DMS114 treated with DMSO at 0.1 percent for 48 hours (cell line): ENCODE data around the gene ALKBH2.

Experiments used
- DNase-seq: peaks from one replicate; lab custom pipeline; 2025; ENCODE audit not compliant: unreplicated experiment; lab: John Stamatoyannopoulos, UW

ALKBH2 gene

DNA sequence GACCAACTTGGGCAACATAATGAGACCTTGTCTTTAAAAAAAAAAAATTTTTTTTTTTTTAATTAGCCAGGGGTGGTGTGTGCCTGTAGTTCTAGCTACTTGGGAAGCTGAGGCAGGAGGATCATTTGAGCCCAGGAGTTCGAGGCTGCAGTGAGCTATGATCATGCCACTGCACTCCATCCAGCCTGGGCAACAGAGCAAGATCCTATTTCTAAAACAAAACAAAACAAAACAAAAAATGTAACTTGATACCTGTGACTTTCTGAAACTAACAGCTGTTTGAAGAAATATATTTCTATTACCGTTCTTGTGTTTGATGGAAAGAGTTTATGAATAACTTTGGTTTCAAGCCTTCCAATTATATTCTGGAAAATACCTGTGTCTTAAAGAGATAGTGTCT lies 21.4 kb upstream of the ALKBH2 start:
- DNase-seq = no peak

DNA sequence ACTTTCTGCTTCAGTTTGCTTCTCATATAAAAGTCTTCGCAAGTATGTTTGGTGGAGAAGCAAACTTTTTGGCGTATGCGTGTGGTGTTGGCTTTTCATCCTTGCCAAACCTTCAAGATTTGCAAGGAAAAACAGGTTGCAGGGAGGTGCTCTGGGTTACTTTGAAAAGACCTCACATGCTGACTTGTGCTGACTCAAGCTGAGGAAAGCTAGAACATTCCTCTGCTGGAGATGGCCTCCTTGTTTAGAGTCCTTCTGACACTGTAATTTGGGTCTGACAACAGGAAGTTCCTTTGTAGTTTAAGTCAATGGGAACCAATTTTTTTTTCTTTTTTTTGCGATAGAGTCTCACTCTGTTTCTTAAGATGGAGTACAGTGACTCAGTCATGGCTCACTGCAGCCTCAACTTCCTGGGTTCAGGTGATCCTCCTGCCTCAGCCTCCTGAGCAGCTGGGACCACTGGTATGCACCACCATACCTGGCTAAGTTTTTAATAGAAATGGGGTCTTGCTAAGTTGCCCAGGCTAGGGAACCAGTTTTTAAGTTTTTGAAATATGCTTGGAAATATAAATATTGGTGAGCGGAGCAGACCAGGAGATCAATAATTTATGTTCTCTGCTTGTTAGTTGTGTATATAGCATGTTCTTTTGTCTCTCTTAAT lies 20.5 kb upstream of the ALKBH2 start:
- DNase-seq = no peak

DNA sequence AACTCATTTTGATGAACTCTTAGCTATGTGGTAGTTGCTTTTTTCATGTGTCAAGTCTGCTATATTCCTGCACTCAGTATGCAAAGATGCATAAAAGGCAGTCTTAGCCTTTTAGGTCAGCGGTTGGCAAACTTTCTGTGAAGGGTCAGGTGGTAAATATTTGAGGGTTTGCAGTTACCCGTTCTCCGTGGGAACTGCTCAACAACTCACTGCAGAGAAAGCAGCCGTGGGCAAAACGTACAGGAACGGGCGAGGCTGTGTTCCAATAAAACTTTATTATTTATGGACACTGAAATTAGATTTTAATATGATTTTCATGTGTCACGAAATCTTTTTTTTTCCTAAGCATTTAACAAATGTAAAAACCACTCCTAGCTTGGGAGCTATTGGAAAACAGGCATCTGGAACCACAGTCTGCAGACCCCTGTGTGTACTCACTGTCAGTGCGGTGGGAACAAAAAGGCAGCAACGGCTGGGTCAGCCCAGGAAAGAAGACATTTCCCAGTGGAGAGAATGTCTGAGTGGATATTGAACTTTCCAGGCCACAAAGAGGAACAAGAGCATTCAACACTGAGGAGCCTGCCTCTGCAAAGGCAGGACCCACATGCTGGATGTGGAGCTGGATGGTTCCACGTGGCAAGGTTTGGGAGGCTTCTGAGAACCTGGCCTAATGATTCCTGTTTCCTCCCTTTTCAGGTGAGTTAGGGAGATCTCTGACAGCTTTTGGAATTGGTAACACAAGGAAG lies 19.6 kb upstream of the ALKBH2 start:
- DNase-seq = no peak

DNA sequence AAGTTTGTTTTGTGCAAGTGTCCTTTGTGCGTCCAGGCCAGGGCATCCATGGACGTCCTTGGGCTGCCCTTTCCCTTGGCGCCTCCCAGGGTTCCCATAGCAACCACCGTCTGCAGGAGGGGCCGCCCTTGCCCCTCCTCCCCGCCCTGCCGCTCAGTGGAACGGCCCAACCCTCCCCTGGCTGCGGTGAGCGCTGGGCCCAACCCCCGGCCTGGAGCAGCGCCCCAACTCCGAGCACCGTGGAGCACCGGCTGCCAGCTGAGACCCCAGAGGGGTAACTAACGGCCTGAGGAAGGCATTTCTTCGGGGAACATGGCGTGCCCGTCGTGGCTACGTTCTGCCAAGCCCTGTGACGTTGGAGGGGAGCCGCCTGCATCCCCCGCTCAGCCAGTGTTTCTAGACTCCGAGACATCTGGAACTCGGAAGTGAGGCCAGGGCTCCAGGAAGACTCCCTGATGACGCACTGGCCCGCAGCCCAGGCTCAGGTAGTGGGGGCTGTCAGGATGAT lies 17.8 kb upstream of the ALKBH2 start:
- DNase-seq = peak; percentile 93

DNA sequence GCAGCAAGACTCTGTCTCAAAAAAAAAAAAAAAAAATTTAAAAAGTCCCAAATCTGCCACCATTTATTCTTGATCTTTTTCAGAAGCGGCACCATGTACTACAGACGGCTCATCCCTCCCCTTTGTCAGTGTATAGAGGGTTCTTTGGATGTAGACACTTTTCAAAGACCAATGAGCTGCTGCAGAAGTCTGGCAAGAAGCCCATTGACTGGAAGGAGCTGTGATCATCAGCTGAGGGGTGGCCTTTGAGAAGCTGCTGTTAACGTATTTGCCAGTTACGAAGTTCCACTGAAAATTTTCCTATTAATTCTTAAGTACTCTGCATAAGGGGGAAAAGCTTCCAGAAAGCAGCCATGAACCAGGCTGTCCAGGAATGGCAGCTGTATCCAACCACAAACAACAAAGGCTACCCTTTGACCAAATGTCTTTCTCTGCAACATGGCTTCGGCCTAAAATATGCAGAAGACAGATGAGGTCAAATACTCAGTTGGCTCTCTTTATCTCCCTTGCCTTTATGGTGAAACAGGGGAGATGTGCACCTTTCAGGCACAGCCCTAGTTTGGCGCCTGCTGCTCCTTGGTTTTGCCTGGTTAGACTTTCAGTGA lies 16.6 kb upstream of the ALKBH2 start:
- no peak for DNase-seq

DNA sequence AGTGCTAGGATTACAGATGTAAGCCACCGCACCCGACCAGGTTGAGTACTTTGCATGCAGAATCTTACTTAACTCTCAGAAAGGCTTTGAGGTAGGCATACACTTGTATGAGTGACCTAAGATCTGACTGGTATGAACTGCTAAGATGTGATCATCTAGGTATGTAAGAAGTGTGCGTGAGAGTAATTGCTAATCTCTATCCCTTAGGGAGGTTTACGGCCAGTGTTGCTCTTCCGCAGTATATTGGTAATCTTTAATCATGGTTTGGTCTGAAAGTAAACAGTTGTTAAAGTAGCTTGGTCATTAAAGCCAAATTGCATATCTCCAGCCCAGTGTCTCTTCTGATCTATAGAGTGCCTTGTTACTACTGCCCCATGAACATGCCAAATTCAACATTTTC lies 11.9 kb upstream of the ALKBH2 start:
- DNase-seq = no peak

DNA sequence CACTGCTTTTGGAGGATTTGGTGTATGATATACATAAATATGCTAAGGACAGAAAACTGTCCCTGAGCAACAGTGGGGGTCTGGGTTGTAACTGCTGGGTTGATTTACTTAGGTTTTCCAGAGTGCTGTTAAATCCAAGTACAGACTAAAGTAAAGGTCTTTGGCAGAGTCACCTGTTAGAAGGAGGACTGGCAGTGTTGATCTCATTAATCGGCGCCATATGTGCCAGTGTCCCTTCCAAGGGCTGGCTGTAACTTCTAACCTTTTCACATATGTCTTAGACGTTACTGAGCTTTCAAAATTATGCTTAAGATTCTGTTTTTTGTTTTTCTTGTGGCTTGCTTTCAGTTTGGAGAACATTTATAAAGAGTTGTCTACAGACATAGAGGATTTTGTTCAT lies 9.2 kb upstream of the ALKBH2 start:
- no peak for DNase-seq

DNA sequence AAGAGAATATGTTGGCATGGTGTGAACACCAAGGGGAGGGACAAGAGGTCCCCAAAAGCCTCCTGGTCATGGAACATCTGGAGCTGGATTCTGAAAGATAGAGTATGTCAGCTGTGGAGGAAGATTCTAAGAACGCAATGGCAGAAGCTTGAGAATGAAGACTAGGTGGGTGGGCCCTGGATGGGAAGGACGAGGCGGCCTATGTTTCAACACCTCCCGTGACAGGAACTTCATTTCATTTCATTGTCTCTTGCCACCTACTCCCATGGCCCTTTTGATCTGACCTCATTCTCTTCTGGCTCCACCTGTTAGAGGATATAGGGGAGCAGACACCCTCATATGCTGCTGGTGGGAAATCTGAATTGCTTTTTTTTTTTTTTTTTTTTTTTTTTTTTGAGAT lies 7.5 kb upstream of the ALKBH2 start:
- DNase-seq = no peak

DNA sequence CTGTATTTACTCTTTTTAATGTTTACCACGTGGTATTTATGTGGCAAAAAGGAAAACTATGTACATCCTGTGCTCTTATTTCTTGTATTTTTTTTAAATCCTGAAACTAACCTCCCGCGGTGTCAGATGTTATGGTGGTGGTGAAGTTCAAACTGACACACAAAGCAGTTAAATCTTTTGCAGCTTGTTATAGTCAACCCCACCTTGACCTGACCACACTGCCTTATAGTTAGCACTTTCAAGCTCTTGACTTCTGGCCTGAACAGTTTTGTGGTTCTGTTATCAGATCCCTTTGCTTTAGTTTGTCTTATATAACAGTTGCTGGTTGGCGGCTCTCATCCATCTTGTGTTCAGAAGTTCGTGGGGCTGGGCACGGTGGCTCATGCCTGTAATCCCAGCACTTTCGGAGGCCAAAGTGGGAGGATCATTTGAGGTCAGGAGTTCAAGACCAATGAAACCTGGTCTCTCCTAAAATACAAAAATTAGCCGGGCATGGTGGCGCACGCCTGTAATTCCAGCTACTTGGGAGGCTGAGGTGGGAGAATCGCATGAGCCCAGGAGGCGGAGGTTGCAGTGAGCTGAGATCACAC lies 6.3 kb upstream of the ALKBH2 start:
- DNase-seq = no peak

DNA sequence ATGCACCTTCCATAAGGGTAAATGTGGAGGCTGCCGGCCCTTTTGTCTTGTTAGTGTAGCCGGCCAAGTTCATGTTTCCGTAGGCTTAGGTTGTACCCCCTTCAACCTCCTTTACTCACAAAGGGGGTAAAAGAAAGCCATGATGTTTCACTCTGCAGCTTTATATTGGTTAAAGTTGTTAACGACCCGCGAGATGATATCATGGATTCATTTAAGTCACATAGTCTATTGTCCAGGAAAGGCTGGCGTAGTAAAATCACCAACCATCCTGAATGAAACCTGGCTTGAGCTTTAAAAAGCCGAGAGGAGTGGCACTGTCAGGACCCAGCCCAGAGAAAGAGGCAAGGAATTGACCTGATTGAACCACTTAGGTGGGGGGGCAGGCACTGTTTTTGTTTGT lies 5.4 kb upstream of the ALKBH2 start:
- DNase-seq = peak; percentile 17

DNA sequence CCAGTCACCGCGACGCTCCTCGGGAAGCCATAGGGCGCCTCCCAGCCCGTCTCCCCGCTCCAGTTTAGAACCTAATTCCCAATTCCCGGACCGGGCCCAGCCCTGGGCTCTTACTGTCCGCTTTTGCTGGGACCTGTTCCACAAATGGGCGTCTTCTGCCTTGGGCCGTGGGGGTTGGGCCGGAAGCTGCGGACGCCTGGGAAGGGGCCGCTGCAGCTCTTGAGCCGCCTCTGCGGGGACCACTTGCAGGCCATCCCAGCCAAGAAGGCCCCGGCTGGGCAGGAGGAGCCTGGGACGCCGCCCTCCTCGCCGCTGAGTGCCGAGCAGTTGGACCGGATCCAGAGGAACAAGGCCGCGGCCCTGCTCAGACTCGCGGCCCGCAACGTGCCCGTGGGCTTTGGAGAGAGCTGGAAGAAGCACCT lies 4.9 kb upstream of the ALKBH2 start:
- no peak for DNase-seq

DNA sequence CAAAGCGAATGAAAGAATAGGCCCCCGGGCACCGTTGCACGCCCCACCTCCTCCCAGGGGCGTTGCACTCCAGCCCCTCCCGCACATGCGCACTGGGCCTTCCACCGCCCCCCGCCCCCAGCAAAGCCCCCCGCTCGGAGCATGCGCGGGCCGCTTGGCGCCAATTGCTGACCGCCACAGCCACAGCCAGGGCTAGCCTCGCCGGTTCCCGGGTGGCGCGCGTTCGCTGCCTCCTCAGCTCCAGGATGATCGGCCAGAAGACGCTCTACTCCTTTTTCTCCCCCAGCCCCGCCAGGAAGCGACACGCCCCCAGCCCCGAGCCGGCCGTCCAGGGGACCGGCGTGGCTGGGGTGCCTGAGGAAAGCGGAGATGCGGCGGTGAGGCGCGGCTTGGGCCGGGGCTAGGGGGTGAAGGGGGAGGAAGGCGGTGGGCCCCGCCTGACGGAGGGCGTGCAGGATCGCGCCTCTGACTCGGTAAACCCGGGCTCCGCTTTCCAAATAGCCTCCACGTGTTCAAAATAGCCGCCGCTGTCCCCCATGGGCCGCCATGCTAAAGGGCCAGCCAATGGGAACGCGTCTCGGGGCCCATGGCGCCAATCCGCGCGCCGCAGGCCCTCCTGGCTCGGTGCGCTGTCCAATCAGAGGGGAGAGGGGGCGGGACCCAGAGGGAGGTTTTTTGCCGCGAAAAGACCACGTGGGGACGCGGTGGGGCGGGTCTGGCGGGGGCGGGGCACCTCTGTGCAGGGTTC lies 4.3 kb upstream of the ALKBH2 start, which contains the start of gene UNG:
Gene UNG, plus strand, starts transcription at position 163 of the 748 bp plus-strand sequence. Its CDS starts 83 bp downstream, at position 246.
- peak; percentile 91 for DNase-seq

DNA sequence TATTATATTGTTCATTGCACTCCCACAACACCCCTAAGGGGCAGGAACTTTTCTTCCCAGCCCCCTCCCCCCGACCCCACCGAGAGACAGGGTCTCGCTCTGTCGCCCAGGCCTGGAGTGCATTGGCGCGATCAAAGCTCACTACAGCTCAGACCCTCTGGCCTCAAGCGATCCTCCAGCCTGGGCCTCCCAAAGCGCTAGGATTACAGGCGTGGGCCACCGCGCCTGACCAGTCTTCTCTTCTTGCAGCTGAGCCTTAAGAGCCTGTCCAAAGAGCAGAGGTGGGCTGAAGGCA lies 3.8 kb upstream of the ALKBH2 start:
- DNase-seq = no peak

DNA sequence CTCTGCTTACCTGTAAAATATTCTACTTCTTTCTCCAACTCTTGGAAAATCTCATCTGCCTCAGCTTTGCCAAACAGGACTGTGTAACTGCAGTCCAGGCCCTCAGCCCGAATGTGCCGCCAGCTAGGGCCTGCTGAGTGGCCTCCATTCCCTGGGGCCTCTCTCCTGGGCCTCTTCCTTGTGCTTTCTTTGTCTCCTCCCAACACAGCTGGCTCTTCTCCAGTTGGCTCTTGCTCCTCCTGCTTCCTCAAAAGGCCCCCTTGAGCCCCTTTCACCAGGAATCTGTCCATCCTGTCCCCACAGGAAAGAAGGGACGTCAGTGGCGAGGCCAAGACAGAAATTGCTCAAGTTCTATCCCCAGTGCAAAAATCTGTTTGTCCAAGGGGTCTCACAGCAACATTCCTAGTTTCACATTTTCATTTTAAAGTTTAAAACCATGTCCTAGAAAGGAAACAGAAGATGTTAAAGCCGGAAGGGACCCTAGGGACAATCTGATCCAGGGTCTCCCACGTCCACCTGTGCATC lies 713 bp downstream of the ALKBH2 start:
- no peak for DNase-seq

DNA sequence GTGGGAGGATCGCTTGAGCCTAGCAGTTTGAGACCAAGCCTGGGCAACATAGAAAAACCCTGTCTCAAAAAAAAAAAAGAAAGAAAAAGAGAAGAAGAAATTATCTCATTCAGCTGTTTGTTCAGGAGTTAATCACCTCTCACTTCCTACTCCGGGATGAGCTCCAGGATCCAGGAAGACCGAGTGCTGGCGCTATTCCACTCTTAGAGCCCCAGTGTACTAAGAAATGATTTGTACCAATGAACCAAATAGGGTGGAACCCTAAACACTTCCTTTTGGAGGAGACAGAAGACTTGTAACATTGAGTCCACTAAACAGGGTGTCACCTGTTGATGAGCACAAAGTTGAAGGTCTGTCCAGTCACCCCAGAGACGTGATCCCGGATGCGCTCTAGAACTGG lies 3.6 kb downstream of the ALKBH2 start:
- no peak for DNase-seq

DNA sequence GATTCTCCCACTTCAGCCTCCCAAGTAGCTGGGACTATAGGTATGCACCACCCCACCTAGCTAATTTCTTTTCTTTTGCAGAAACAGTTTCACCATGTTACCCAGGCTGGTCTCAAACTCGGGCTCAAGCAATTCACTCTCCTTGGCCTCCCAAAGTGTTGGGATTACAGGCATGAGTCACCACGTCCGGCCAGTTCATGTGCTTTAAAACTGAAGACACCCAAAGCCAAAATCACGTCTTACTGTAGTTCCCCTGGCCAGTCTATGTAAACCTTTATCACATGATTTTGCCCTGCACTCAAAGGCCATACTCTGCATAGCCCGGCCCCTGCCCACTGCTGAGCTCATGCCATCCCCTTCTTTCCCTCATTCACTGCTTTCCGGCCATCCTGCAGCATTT lies 4.5 kb downstream of the ALKBH2 start:
- no peak for DNase-seq

DNA sequence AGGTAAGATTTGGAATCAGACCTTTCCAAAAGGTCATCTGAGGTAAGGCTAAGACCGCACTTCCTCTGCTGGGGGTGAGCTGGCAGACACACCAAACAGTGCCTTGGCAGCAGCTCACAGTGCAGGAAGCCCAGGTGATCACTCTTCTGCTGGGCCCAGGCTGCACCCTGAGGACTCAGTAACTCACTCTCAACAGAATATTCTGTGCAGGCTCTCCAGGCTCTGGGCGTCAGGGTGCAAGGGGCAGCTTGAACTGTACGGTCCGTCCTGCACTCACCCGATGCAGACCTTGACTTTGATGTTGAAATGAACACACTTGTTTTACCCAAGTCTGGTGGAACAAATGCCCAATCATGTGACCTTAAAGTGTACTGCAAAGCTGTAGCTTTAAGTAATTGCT lies 6.0 kb downstream of the ALKBH2 start:
- DNase-seq = no peak

DNA sequence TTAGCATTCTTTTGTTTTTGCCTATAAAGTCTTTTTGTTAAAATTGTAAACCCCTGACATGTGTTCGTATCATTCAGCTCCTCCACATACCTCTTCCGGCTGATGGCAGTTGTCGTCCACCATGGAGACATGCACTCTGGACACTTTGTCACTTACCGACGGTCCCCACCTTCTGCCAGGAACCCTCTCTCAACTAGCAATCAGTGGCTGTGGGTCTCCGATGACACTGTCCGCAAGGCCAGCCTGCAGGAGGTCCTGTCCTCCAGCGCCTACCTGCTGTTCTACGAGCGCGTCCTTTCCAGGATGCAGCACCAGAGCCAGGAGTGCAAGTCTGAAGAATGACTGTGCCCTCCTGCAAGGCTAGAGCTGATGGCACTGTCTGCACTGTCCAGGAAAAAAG lies 7.7 kb downstream of the ALKBH2 start:
- no peak for DNase-seq

DNA sequence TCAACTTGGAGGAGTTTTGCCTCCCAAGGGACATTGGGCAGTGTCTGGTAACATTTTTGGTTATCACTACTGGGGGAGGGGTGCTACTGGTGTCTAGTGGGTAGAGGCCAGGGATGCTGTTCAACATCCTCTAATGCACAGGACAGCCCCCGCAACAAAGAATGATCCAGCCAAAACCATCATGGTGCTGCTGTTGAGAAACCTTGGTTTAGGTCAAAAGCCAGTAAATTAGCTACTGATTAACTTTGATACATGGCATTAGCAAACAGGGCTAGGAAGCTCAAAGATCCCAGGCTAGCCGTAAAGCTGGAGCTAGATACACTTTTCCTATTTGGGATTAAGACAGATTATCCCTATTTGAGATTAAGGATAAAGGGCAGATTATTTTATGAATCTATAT lies 8.8 kb downstream of the ALKBH2 start:
- no peak for DNase-seq

DNA sequence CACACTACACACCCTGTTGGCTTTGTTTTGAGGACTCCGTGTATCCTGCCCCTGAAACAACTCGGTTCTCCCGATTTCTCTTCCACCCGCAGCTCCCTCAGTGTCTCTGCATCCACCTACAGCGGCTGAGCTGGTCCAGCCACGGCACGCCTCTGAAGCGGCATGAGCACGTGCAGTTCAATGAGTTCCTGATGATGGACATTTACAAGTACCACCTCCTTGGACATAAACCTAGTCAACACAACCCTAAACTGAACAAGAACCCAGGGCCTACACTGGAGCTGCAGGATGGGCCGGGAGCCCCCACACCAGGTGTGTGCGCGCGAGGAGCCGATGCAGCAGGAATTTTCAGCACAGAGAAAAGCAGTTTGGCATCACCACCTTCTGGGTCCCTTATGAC lies 10.5 kb downstream of the ALKBH2 start:
- no peak for DNase-seq

DNA sequence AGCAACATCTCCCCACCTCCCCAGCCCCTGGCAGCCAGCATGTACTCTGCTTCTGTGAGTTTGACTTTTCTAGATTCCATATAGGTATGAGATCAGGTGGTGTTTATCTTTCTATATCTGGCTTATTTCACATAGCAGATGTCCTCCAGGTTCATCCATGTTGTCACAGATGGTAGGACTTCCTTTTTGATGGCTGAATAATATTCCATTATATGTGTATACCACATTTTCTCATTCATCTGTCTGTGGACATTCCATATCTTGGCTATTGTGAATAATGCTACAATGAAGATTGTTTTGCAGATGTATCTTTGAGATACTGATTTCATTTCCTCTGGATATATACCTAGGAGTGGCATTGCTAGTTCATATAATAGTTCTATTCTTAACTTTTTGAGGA lies 18.4 kb downstream of the ALKBH2 start:
- DNase-seq = no peak
